Muscle layer of duodenum (tissue), 2 donors: Measurements from ENCODE around the gene NTSR2.

Experiments
- H3K27ac ChIP-seq: one replicate; pipeline ENCODE4 v1.7.0; 2013; ENCODE audit warnings: mild to moderate bottlenecking, low read length
- H3K27me3 ChIP-seq: one replicate; pipeline ENCODE4 v1.7.0; 2013; ENCODE audit warnings: low read depth, mild to moderate bottlenecking, control low read depth, low read length
- H3K36me3 ChIP-seq, 2 donors: one replicate each; pipeline ENCODE4 v1.7.0; 2013; ENCODE audit warnings: low read length in 2 of 2, control low read depth in 1 of 2, mild to moderate bottlenecking in 1 of 2; ENCODE audit not compliant: insufficient read depth in 2 of 2, control insufficient read depth in 1 of 2
- H3K4me1 ChIP-seq, 2 donors: one replicate each; pipeline ENCODE4 v1.7.0; 2013; ENCODE audit warnings: low read length in 2 of 2, mild to moderate bottlenecking in 2 of 2, control low read depth in 1 of 2, moderate library complexity in 1 of 2; ENCODE audit not compliant: insufficient read depth in 2 of 2, control insufficient read depth in 1 of 2
- H3K4me3 ChIP-seq, 2 donors: one replicate each; pipeline ENCODE4 v1.7.0; 2013; ENCODE audit warnings: low read length in 2 of 2, low read depth in 1 of 2, mild to moderate bottlenecking in 1 of 2
- H3K9me3 ChIP-seq, 2 donors: one replicate each; pipeline ENCODE4 v1.7.0; 2013; ENCODE audit warnings: low read length in 2 of 2, control low read depth in 1 of 2, mild to moderate bottlenecking in 1 of 2; ENCODE audit not compliant: control insufficient read depth in 1 of 2
- donor health status: healthy.

Gene NTSR2

GRCh38 chr2:11633923-11634478, 36.0 kb downstream of the NTSR2 start:
- no peak overlapping the region for H3K27ac ChIP-seq
- H3K9me3 ChIP-seq = no peaks in the 10 kb centered on the region
- H3K4me3 ChIP-seq = no peak overlapping the region
- H3K36me3 ChIP-seq = no peaks in the 10 kb centered on the region
- H3K27me3 ChIP-seq = no peaks in the 10 kb centered on the region
- H3K4me1 ChIP-seq = no peaks in the 10 kb centered on the region

GRCh38 chr2:11631462-11631861, 38.5 kb downstream of the NTSR2 start:
- no peak overlapping the region for H3K4me3 ChIP-seq
- H3K36me3 ChIP-seq = no peaks in the 10 kb centered on the region
- no peaks in the 10 kb centered on the region for H3K27me3 ChIP-seq
- H3K27ac ChIP-seq = no peak overlapping the region
- no peaks in the 10 kb centered on the region for H3K4me1 ChIP-seq
- H3K9me3 ChIP-seq = peaks cover 0 to 4% of the 10 kb centered on the region in 2 donors

- Histone ChIP-seq H3K27ac (no peak overlapping the region), H3K27me3 (no peaks in the 10 kb centered on the region), H3K4me3 (no peak overlapping the region), H3K9me3 (peaks cover 0 to 4% of the 10 kb centered on the region in 2 donors), H3K36me3 (no peaks in the 10 kb centered on the region), H3K4me1 (no peaks in the 10 kb centered on the region)
These were observed 39.1 kb downstream of the NTSR2 start for GRCh38 chr2:11630855-11631254.

- no peaks in the 10 kb centered on the region for H3K4me1 ChIP-seq
- H3K9me3 ChIP-seq = peaks cover 0 to 4% of the 10 kb centered on the region in 2 donors
- no peak overlapping the region for H3K27ac ChIP-seq
- no peak overlapping the region for H3K4me3 ChIP-seq
- no peaks in the 10 kb centered on the region for H3K36me3 ChIP-seq
- H3K27me3 ChIP-seq = no peaks in the 10 kb centered on the region
These were observed 40.1 kb downstream of the NTSR2 start for GRCh38 chr2:11629851-11630250.

- H3K27ac ChIP-seq = no peak overlapping the region
- no peaks in the 10 kb centered on the region for H3K27me3 ChIP-seq
- no peaks in the 10 kb centered on the region for H3K4me1 ChIP-seq
- H3K4me3 ChIP-seq = no peak overlapping the region
- H3K36me3 ChIP-seq = no peaks in the 10 kb centered on the region
- H3K9me3 ChIP-seq = peaks cover 0 to 4% of the 10 kb centered on the region in 2 donors
These were observed 40.8 kb downstream of the NTSR2 start for GRCh38 chr2:11629215-11629614.

GRCh38 chr2:11628675-11629074, 41.3 kb downstream of the NTSR2 start:
- peaks cover 0 to 4% of the 10 kb centered on the region in 2 donors for H3K9me3 ChIP-seq
- H3K27me3 ChIP-seq = no peaks in the 10 kb centered on the region
- no peaks in the 10 kb centered on the region for H3K36me3 ChIP-seq
- no peak overlapping the region for H3K27ac ChIP-seq
- no peaks in the 10 kb centered on the region for H3K4me1 ChIP-seq
- H3K4me3 ChIP-seq = no peak overlapping the region

GRCh38 chr2:11625671-11626070, 44.3 kb downstream of the NTSR2 start:
- no peaks in the 10 kb centered on the region for H3K27me3 ChIP-seq
- no peak overlapping the region for H3K4me3 ChIP-seq
- peaks cover 0 to 4% of the 10 kb centered on the region in 2 donors for H3K9me3 ChIP-seq
- no peak overlapping the region for H3K27ac ChIP-seq
- no peaks in the 10 kb centered on the region for H3K4me1 ChIP-seq
- no peaks in the 10 kb centered on the region for H3K36me3 ChIP-seq

- H3K4me3 ChIP-seq = no peak overlapping the region
These were observed 45.1 kb downstream of the NTSR2 start for GRCh38 chr2:11624893-11625292.

GRCh38 chr2:11622611-11623010, 47.4 kb downstream of the NTSR2 start:
- no peaks in the 10 kb centered on the region for H3K4me1 ChIP-seq
- H3K36me3 ChIP-seq = no peaks in the 10 kb centered on the region
- H3K9me3 ChIP-seq = peaks cover 0 to 4% of the 10 kb centered on the region in 2 donors
- H3K4me3 ChIP-seq = no peak overlapping the region
- H3K27ac ChIP-seq = no peak overlapping the region
- no peaks in the 10 kb centered on the region for H3K27me3 ChIP-seq

More at GRCh38 chr2:11624893-11625292, 45.1 kb downstream of the NTSR2 start:
- Histone ChIP-seq H3K27ac (no peak overlapping the region), H3K9me3 (peaks cover 0 to 4% of the 10 kb centered on the region in 2 donors), H3K27me3 (no peaks in the 10 kb centered on the region), H3K36me3 (no peaks in the 10 kb centered on the region), H3K4me1 (no peaks in the 10 kb centered on the region)

- Histone ChIP-seq H3K27ac (no peak overlapping the region), H3K36me3 (no peaks in the 10 kb centered on the region), H3K27me3 (no peaks in the 10 kb centered on the region), H3K4me3 (no peak overlapping the region), H3K9me3 (no peaks in the 10 kb centered on the region), H3K4me1 (no peaks in the 10 kb centered on the region)
These were observed 48.6 kb downstream of the NTSR2 start for GRCh38 chr2:11621410-11621809.

GRCh38 chr2:11618708-11619062, 51.3 kb downstream of the NTSR2 start:
- Histone ChIP-seq H3K36me3 (no peaks in the 10 kb centered on the region), H3K4me1 (no peaks in the 10 kb centered on the region), H3K9me3 (no peaks in the 10 kb centered on the region), H3K4me3 (no peak overlapping the region), H3K27me3 (no peaks in the 10 kb centered on the region), H3K27ac (no peak overlapping the region)

- no peaks in the 10 kb centered on the region for H3K9me3 ChIP-seq
- H3K4me3 ChIP-seq = no peak overlapping the region
- H3K36me3 ChIP-seq = no peaks in the 10 kb centered on the region
- no peaks in the 10 kb centered on the region for H3K4me1 ChIP-seq
- H3K27ac ChIP-seq = no peak overlapping the region
- no peaks in the 10 kb centered on the region for H3K27me3 ChIP-seq
These were observed 51.8 kb downstream of the NTSR2 start for GRCh38 chr2:11617984-11618707.
